ENCODE measurements around the gene ERBB2. TPM values are rescaled to one million over a fixed set of nuclear protein-coding genes. Genes with fewer than 3 reads are reported as not detected.

ERBB2 gene
- total RNA-seq, 1 donor from 2014 or later = 49.0 TPM

- no peak overlapping the region for H3K27ac Mint-ChIP-seq (ENCODE audit: unreplicated experiment)
- peaks cover 14% of the 10 kb centered on the region for H3K36me3 Mint-ChIP-seq (ENCODE audit: low read depth, unreplicated experiment)
- TF ChIP-seq, protein P1, sequence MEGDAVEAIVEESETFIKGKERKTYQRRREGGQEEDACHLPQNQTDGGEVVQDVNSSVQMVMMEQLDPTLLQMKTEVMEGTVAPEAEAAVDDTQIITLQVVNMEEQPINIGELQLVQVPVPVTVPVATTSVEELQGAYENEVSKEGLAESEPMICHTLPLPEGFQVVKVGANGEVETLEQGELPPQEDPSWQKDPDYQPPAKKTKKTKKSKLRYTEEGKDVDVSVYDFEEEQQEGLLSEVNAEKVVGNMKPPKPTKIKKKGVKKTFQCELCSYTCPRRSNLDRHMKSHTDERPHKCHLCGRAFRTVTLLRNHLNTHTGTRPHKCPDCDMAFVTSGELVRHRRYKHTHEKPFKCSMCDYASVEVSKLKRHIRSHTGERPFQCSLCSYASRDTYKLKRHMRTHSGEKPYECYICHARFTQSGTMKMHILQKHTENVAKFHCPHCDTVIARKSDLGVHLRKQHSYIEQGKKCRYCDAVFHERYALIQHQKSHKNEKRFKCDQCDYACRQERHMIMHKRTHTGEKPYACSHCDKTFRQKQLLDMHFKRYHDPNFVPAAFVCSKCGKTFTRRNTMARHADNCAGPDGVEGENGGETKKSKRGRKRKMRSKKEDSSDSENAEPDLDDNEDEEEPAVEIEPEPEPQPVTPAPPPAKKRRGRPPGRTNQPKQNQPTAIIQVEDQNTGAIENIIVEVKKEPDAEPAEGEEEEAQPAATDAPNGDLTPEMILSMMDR (IDR thresholded peaks at IDR 0.05; ENCODE audit: unreplicated experiment) = no peak
These were observed 16.4 kb downstream of the ERBB2 start for GRCh38 chr17:39716073-39716818.

DNA sequence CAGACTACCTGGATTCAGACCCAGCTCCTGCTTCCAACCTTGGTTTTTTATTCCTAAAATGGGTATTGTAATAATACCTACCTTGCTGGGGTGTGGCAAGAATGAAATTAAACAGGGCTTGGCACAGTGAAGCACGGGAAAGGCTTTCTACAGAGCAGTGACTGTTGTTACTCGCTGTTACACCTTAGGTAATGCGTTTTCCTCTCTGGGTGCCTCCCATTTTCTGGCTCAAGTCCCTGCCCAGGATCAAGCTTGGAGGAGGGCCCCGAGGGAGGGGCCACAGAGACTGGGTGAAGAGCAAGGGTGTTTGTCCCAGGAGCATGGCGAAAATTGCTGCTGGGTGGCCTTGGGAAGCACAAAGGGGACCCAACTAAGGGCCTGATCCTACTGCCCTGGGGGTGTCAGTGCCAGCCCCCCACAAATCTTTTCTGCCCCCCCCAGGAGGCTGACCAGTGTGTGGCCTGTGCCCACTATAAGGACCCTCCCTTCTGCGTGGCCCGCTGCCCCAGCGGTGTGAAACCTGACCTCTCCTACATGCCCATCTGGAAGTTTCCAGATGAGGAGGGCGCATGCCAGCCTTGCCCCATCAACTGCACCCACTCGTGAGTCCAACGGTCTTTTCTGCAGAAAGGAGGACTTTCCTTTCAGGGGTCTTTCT, 17.1 kb downstream of the ERBB2 start:
- Mint-ChIP-seq H3K4me1 (ENCODE audit: unreplicated experiment) (no peaks in the 10 kb centered on the region), H3K36me3 (ENCODE audit: low read depth, unreplicated experiment) (peaks cover 9% of the 10 kb centered on the region), H3K27me3 (ENCODE audit: unreplicated experiment) (peaks cover 6% of the 10 kb centered on the region), H3K4me3 (ENCODE audit: unreplicated experiment) (no peak overlapping the region), H3K9me3 (ENCODE audit: unreplicated experiment) (no peaks in the 10 kb centered on the region), H3K27ac (ENCODE audit: unreplicated experiment) (no peak overlapping the region)
- no peak for DNase-seq (ENCODE audit: low spot score)
- TF ChIP-seq, protein P1 (IDR thresholded peaks at IDR 0.05; ENCODE audit: unreplicated experiment) = no peak

More at GRCh38 chr17:39716073-39716818, 16.4 kb downstream of the ERBB2 start:
- Mint-ChIP-seq H3K4me1 (ENCODE audit: unreplicated experiment) (no peaks in the 10 kb centered on the region), H3K9me3 (ENCODE audit: unreplicated experiment) (no peaks in the 10 kb centered on the region), H3K4me3 (ENCODE audit: unreplicated experiment) (no peak overlapping the region), H3K27me3 (ENCODE audit: unreplicated experiment) (peaks cover 6% of the 10 kb centered on the region)
- DNase-seq (ENCODE audit: low spot score) = no peak

GRCh38 chr17:39717660-39718059, 17.8 kb downstream of the ERBB2 start:
- TF ChIP-seq, protein P1 (IDR thresholded peaks at IDR 0.05; ENCODE audit: unreplicated experiment) = no peak
- DNase-seq (ENCODE audit: low spot score) = no peak
- H3K4me3 Mint-ChIP-seq (ENCODE audit: unreplicated experiment) = no peak overlapping the region
- peaks cover 2% of the 10 kb centered on the region for H3K36me3 Mint-ChIP-seq (ENCODE audit: low read depth, unreplicated experiment)
- peaks cover 2% of the 10 kb centered on the region for H3K27me3 Mint-ChIP-seq (ENCODE audit: unreplicated experiment)
- no peak overlapping the region for H3K27ac Mint-ChIP-seq (ENCODE audit: unreplicated experiment)
- H3K9me3 Mint-ChIP-seq (ENCODE audit: unreplicated experiment) = no peaks in the 10 kb centered on the region
- H3K4me1 Mint-ChIP-seq (ENCODE audit: unreplicated experiment) = no peaks in the 10 kb centered on the region

DNA sequence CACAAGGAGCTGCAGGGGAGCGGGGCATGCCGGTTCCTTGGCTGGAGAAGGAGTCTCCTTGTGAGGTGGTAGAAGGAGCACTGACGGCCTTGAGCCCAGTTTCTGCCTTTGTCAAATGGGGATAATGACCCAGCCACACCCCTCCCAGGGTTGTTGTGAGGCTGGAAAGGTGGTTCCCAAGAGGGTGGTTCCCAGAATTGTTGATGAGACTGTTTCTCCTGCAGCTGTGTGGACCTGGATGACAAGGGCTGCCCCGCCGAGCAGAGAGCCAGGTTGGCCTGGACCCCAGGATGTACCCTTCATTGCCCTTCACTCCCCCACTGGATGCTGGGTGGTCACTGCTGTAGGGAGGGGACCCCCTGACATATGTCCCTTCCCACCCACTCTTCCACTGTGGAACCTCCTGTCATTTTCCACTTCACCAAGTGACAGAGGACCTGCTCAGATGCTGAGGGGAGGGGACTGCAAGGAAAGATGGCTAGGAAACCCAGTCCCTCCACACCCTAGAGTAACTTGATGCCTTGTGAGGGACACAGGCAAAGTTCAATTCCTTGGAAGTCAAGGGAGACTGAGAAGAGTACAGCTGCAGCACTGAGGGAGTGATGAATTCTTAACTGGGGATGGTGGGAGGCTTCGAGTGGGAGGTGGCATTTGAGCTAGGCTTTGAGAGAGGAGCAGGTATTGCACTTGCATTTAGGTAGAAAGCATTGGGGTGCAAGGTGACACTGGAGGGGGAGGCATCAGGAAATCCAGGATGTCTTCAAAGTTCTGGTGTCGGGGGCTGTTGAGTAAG, 19.9 kb downstream of the ERBB2 start:
- H3K27ac Mint-ChIP-seq (ENCODE audit: unreplicated experiment) = no peak overlapping the region
- TF ChIP-seq, protein P1 (IDR thresholded peaks at IDR 0.05; ENCODE audit: unreplicated experiment) = no peak
- H3K4me3 Mint-ChIP-seq (ENCODE audit: unreplicated experiment) = no peak overlapping the region
- no peaks in the 10 kb centered on the region for H3K36me3 Mint-ChIP-seq (ENCODE audit: low read depth, unreplicated experiment)
- H3K4me1 Mint-ChIP-seq (ENCODE audit: unreplicated experiment) = no peaks in the 10 kb centered on the region
- H3K9me3 Mint-ChIP-seq (ENCODE audit: unreplicated experiment) = no peaks in the 10 kb centered on the region
- H3K27me3 Mint-ChIP-seq (ENCODE audit: unreplicated experiment) = peaks cover 5% of the 10 kb centered on the region
- no peak for DNase-seq (ENCODE audit: low spot score)

All from endothelial cell (in vitro differentiated cells).